ENCODE measurements around the gene BMP4. TPM values are rescaled to one million over a fixed set of nuclear protein-coding genes. Genes with fewer than 3 reads are reported as not detected.

BMP4 gene
- total RNA-seq, 6 experiments from 2014 or later: 4.0 to 14.5 (median 4.4) TPM

GRCh38 chr14:53955229-53955556 lies 1.4 kb downstream of the BMP4 start:
- Mint-ChIP-seq H3K27ac (no peak overlapping the region), H3K36me3 (ENCODE audit: low read depth) (peaks cover 12% of the 10 kb centered on the region; the same call in 1 of the 2 replicates), H3K4me3 (peak overlapping the region; percentile 91), H3K4me1 (ENCODE audit: low read depth) (peaks cover 41% of the 10 kb centered on the region), H3K9me3 (no peaks in the 10 kb centered on the region), H3K27me3 (ENCODE audit: insufficient read depth) (peaks cover 40% of the 10 kb centered on the region)
- no peak for DNase-seq
- TF ChIP-seq, protein P1, sequence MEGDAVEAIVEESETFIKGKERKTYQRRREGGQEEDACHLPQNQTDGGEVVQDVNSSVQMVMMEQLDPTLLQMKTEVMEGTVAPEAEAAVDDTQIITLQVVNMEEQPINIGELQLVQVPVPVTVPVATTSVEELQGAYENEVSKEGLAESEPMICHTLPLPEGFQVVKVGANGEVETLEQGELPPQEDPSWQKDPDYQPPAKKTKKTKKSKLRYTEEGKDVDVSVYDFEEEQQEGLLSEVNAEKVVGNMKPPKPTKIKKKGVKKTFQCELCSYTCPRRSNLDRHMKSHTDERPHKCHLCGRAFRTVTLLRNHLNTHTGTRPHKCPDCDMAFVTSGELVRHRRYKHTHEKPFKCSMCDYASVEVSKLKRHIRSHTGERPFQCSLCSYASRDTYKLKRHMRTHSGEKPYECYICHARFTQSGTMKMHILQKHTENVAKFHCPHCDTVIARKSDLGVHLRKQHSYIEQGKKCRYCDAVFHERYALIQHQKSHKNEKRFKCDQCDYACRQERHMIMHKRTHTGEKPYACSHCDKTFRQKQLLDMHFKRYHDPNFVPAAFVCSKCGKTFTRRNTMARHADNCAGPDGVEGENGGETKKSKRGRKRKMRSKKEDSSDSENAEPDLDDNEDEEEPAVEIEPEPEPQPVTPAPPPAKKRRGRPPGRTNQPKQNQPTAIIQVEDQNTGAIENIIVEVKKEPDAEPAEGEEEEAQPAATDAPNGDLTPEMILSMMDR (IDR thresholded peaks at IDR 0.05): no peak

- Mint-ChIP-seq H3K4me1 (ENCODE audit: low read depth) (peaks cover 41% of the 10 kb centered on the region), H3K36me3 (ENCODE audit: low read depth) (peaks cover 12% of the 10 kb centered on the region; the same call in 1 of the 2 replicates), H3K9me3 (no peaks in the 10 kb centered on the region), H3K27me3 (ENCODE audit: insufficient read depth) (peaks cover 41% of the 10 kb centered on the region), H3K4me3 (peak overlapping the region; percentile 91), H3K27ac (peak overlapping the region; percentile 56; the same call in 1 of the 2 replicates)
- no peak for DNase-seq
- TF ChIP-seq, protein P1 (IDR thresholded peaks at IDR 0.05): no peak; the same call in 1 of the 2 replicates
These were observed 1.9 kb downstream of the BMP4 start for GRCh38 chr14:53954551-53955228.

- Mint-ChIP-seq H3K4me3 (peak overlapping the region; percentile 91), H3K4me1 (ENCODE audit: low read depth) (peaks cover 41% of the 10 kb centered on the region), H3K36me3 (ENCODE audit: low read depth) (peaks cover 12% of the 10 kb centered on the region; the same call in 1 of the 2 replicates), H3K27me3 (ENCODE audit: insufficient read depth) (peaks cover 41% of the 10 kb centered on the region), H3K9me3 (no peaks in the 10 kb centered on the region), H3K27ac (peak overlapping the region; percentile 64; the same call in 1 of the 2 replicates)
- DNase-seq: peak; percentile 40
- TF ChIP-seq, protein P1 (IDR thresholded peaks at IDR 0.05): no peak
These were observed 2.6 kb downstream of the BMP4 start for GRCh38 chr14:53953828-53954550.

GRCh38 chr14:53953002-53953827 lies 3.4 kb downstream of the BMP4 start:
- peak overlapping the region; percentile 91 for H3K4me3 Mint-ChIP-seq
- H3K4me1 Mint-ChIP-seq (ENCODE audit: low read depth): peaks cover 41% of the 10 kb centered on the region
- TF ChIP-seq, protein P1 (IDR thresholded peaks at IDR 0.05): no peak
- DNase-seq: peak; percentile 69
- peaks cover 41% of the 10 kb centered on the region for H3K27me3 Mint-ChIP-seq (ENCODE audit: insufficient read depth)
- peak overlapping the region; percentile 64; the same call in 1 of the 2 replicates for H3K27ac Mint-ChIP-seq
- no peaks in the 10 kb centered on the region for H3K9me3 Mint-ChIP-seq
- peaks cover 12% of the 10 kb centered on the region; the same call in 1 of the 2 replicates for H3K36me3 Mint-ChIP-seq (ENCODE audit: low read depth)

GRCh38 chr14:53952533-53952932 lies 4.1 kb downstream of the BMP4 start:
- peaks cover 12% of the 10 kb centered on the region; the same call in 1 of the 2 replicates for H3K36me3 Mint-ChIP-seq (ENCODE audit: low read depth)
- H3K27me3 Mint-ChIP-seq (ENCODE audit: insufficient read depth): peaks cover 41% of the 10 kb centered on the region
- peaks cover 42% of the 10 kb centered on the region for H3K4me1 Mint-ChIP-seq (ENCODE audit: low read depth)
- H3K9me3 Mint-ChIP-seq: no peaks in the 10 kb centered on the region
- TF ChIP-seq, protein P1 (IDR thresholded peaks at IDR 0.05): no peak
- H3K4me3 Mint-ChIP-seq: peak overlapping the region; percentile 91
- DNase-seq: no peak
- peak overlapping the region; percentile 59; the same call in 1 of the 2 replicates for H3K27ac Mint-ChIP-seq
